GM18526 (cell line): Measurements from ENCODE around the gene CNTRL.

ENCODE experiments used
- POLR2A ChIP-seq: IDR thresholded peaks from 3 replicates; pipeline ENCODE4 v1.6.1; 2011; ENCODE audit not compliant: insufficient read length; ENCODE audit errors: extremely low read depth

CNTRL gene

GRCh38 chr9:121074370-121075250, at the start of gene CNTRL:
TSS of gene CNTRL (plus strand) at chr9:121074955. CDS start at chr9:121088327, 13,372 bp downstream.
- peak; percentile 78 for TF ChIP-seq POLR2A

- TF ChIP-seq POLR2A: no peak
These were observed 48.5 kb upstream of the CNTRL start for GRCh38 chr9:121026260-121026691.

GRCh38 chr9:121026768-121027167, 48.0 kb upstream of the CNTRL start:
- no peak for TF ChIP-seq POLR2A

- TF ChIP-seq POLR2A: no peak
These were observed 45.3 kb upstream of the CNTRL start for GRCh38 chr9:121029469-121029868.

GRCh38 chr9:121034529-121034928, 40.2 kb upstream of the CNTRL start:
- no peak for TF ChIP-seq POLR2A

- TF ChIP-seq POLR2A: no peak
These were observed 36.4 kb upstream of the CNTRL start for GRCh38 chr9:121038362-121038761.

GRCh38 chr9:121038804-121039203, 36.0 kb upstream of the CNTRL start:
- no peak for TF ChIP-seq POLR2A

- TF ChIP-seq POLR2A: no peak
These were observed 26.6 kb upstream of the CNTRL start for GRCh38 chr9:121048175-121048574.

- no peak for TF ChIP-seq POLR2A
These were observed 26.1 kb upstream of the CNTRL start for GRCh38 chr9:121048618-121049017.

- TF ChIP-seq POLR2A: no peak
These were observed 24.4 kb upstream of the CNTRL start, which contains the start of gene C5 for GRCh38 chr9:121050128-121050988. TSS of gene C5 (minus strand) at chr9:121050275. CDS start at chr9:121050246, 29 bp downstream.

GRCh38 chr9:121053544-121053943, 21.2 kb upstream of the CNTRL start:
- no peak for TF ChIP-seq POLR2A

GRCh38 chr9:121055642-121056143, 19.1 kb upstream of the CNTRL start:
- TF ChIP-seq POLR2A: no peak

GRCh38 chr9:121057821-121058220, 16.9 kb upstream of the CNTRL start:
- no peak for TF ChIP-seq POLR2A

- TF ChIP-seq POLR2A: no peak
These were observed 15.2 kb upstream of the CNTRL start for GRCh38 chr9:121059513-121059912.

GRCh38 chr9:121059998-121060636, 14.6 kb upstream of the CNTRL start:
- no peak for TF ChIP-seq POLR2A
